ENCODE data around the gene SOST.
A peak's percentile ranks its signal among the peaks of the same experiment; 100 is the strongest.

SOST gene

GRCh38 chr17:43718544-43718943 lies 40.0 kb downstream of the SOST start:
- no peak overlapping the region for H3K4me3 ChIP-seq (ENCODE audit: low read depth, low read length)
- in situ Hi-C loops (cut with HindIII; ENCODE audit: low sequenced_read_pairs): no loop called here
- no peak for TF ChIP-seq CTCF (IDR thresholded peaks at IDR 0.05; ENCODE audit: low read depth, low read length, missing control alignments)
- no peak for DNase-seq (ENCODE audit: low read depth)

- in situ Hi-C loops (cut with HindIII; ENCODE audit: low sequenced_read_pairs): no loop called here
- TF ChIP-seq CTCF (IDR thresholded peaks at IDR 0.05; ENCODE audit: low read depth, low read length, missing control alignments): no peak
- H3K4me3 ChIP-seq (ENCODE audit: low read depth, low read length): no peak overlapping the region
- DNase-seq (ENCODE audit: low read depth): no peak
Measured at GRCh38 chr17:43717913-43718312, 40.7 kb downstream of the SOST start.

GRCh38 chr17:43714465-43715149 lies 44.0 kb downstream of the SOST start:
- no peak for TF ChIP-seq CTCF (IDR thresholded peaks at IDR 0.05; ENCODE audit: low read depth, low read length, missing control alignments)
- in situ Hi-C loops (cut with HindIII; ENCODE audit: low sequenced_read_pairs): no loop called here
- no peak for DNase-seq (ENCODE audit: low read depth)
- H3K4me3 ChIP-seq (ENCODE audit: low read depth, low read length): no peak overlapping the region

GRCh38 chr17:43713494-43714162 lies 45.0 kb downstream of the SOST start:
- in situ Hi-C loops (cut with HindIII; ENCODE audit: low sequenced_read_pairs): no loop called here
- H3K4me3 ChIP-seq (ENCODE audit: low read depth, low read length): peak overlapping the region; percentile 37
- DNase-seq (ENCODE audit: low read depth): no peak
- no peak for TF ChIP-seq CTCF (IDR thresholded peaks at IDR 0.05; ENCODE audit: low read depth, low read length, missing control alignments)

- no peak for TF ChIP-seq CTCF (IDR thresholded peaks at IDR 0.05; ENCODE audit: low read depth, low read length, missing control alignments)
- DNase-seq (ENCODE audit: low read depth): no peak
- no peak overlapping the region for H3K4me3 ChIP-seq (ENCODE audit: low read depth, low read length)
- in situ Hi-C loops (cut with HindIII; ENCODE audit: low sequenced_read_pairs): no loop called here
Measured at GRCh38 chr17:43712397-43712796, 46.2 kb downstream of the SOST start.

- DNase-seq (ENCODE audit: low read depth): no peak
- in situ Hi-C loops (cut with HindIII; ENCODE audit: low sequenced_read_pairs): no loop called here
- no peak for TF ChIP-seq CTCF (IDR thresholded peaks at IDR 0.05; ENCODE audit: low read depth, low read length, missing control alignments)
- H3K4me3 ChIP-seq (ENCODE audit: low read depth, low read length): no peak overlapping the region
Measured at GRCh38 chr17:43710101-43710500, 48.5 kb downstream of the SOST start.

Measured in astrocyte of the cerebellum (primary cell).